Esophagus muscularis mucosa (tissue), 4 donors: ENCODE data around the gene IGHMBP2.
"Not testable (repeated sequence)": the region's sequence is repeated elsewhere in the genome, so short reads cannot be mapped to it uniquely, and the experiment has no call there.

Experiments used
- EP300 ChIP-seq: sonication (generic); formaldehyde crosslinking; IDR thresholded peaks from one replicate; pipeline ENCODE4 v1.6.1; 2017; ENCODE audit warnings: antibody characterized with exemption
- POLR2A ChIP-seq: fragments of 450-650 bp; IDR thresholded peaks from one replicate; pipeline ENCODE4 v1.6.1; 2017; ENCODE audit warnings: antibody characterized with exemption, moderate library complexity, mild to moderate bottlenecking, low read depth
- POLR2AphosphoS5 ChIP-seq, 2 donors: sonication (generic); formaldehyde crosslinking; IDR thresholded peaks; one replicate each; pipeline ENCODE4 v1.6.1; 2017; ENCODE audit warnings: antibody characterized with exemption in 2 of 2
- TF ChIP-seq, protein P1 (sequence below), 3 experiments: fragments of 200-600 bp in 2 of 3; fragments of 450-650 bp in 1 of 3; sonication (generic) in 2 of 3; IDR thresholded peaks; one replicate each; pipeline ENCODE4 v1.5.1; 2017 to 2019; ENCODE audit warnings: antibody characterized with exemption in 3 of 3, mild to moderate bottlenecking in 2 of 3, moderate library complexity in 1 of 3

DNA sequence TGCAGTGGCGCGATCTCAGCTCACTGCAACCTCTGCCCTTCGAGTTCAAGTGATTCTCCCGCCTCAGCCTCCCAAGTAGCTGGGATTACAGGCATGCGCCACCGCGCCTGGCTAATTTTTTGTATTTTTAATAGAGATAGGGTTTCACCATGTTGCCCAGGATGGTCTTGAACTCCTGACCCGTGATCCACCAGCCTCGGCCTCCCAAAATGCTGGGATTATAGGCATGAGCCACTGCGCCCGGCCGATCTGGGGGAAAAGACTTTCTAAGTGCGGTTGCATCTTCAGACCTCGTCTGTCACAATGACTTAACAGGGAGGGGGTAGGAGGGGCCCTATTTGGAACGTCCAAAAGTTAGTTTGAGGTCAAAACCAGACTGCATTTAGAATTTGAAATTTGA lies 18.9 kb upstream of the IGHMBP2 start:
- TF ChIP-seq, protein P1, sequence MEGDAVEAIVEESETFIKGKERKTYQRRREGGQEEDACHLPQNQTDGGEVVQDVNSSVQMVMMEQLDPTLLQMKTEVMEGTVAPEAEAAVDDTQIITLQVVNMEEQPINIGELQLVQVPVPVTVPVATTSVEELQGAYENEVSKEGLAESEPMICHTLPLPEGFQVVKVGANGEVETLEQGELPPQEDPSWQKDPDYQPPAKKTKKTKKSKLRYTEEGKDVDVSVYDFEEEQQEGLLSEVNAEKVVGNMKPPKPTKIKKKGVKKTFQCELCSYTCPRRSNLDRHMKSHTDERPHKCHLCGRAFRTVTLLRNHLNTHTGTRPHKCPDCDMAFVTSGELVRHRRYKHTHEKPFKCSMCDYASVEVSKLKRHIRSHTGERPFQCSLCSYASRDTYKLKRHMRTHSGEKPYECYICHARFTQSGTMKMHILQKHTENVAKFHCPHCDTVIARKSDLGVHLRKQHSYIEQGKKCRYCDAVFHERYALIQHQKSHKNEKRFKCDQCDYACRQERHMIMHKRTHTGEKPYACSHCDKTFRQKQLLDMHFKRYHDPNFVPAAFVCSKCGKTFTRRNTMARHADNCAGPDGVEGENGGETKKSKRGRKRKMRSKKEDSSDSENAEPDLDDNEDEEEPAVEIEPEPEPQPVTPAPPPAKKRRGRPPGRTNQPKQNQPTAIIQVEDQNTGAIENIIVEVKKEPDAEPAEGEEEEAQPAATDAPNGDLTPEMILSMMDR (IDR thresholded peaks at IDR 0.05), result not testable (repeated sequence)
- TF ChIP-seq POLR2A; POLR2AphosphoS5 (IDR thresholded peaks at IDR 0.05); EP300: not testable (repeated sequence)
